HepG2 (cell line): ENCODE results near the gene NACC2. TPM values are rescaled to one million over a fixed set of nuclear protein-coding genes. Genes with fewer than 3 reads are reported as not detected.
A peak's percentile ranks its signal among the peaks of the same experiment; 100 is the strongest.

Source experiments
- ATAC-seq: fragments of 200-7000 bp; cut with Tn5 transposase; 3 replicates; pipeline ENCODE4 v1.9.1; 2020; ENCODE audit warnings: mild to moderate bottlenecking, moderate library complexity
- BruUV-seq: library from RNA; stranded (reverse); fragments of 400-500 nt; replicated peaks from 2 replicates; lab custom pipeline; 2021; lab: Mats Ljungman, UMichigan
- CTCF ChIA-PET: fragments of 300-600 bp; formaldehyde crosslinking; extraction: SDS; loops from one replicate; lab custom pipeline; 2021; ENCODE audit warnings: low total read pairs, inconsistent platforms, low intra/inter-chr PET ratio; lab: Yijun Ruan, JAX
- POLR2A ChIA-PET: fragments of 350-600 bp; sonication (Branson Sonifier 250); formaldehyde crosslinking; loops from one replicate; lab custom pipeline; 2020; ENCODE audit warnings: antibody characterized with exemption, inconsistent platforms; lab: Yijun Ruan, JAX
- DNase-seq: peaks from one replicate; pipeline ENCODE4 v3.0.0-alpha.2; 2015; ENCODE audit warnings: low spot score
- FAIRE-seq: peaks from 3 replicates; lab custom pipeline; 2011; peaks lifted over from hg19 to GRCh38; lab: Jason Lieb, UNC
- H2AFZ ChIP-seq: one replicate; pipeline ENCODE4 v1.6.1; 2011; ENCODE audit warnings: low read length, inconsistent platforms
- H3K27ac ChIP-seq: fragments of 300-600 bp; 3 replicates; pipeline ENCODE4 v1.8.0; 2011; ENCODE audit warnings: mixed run types, mild to moderate bottlenecking, mixed read lengths, low read length, inconsistent platforms; ENCODE audit not compliant: insufficient read depth; ENCODE audit errors: extremely low read length
- H3K27me3 ChIP-seq, 2 experiments: fragments of 200-600 bp in 1 of 2; 2 replicates in 1 of 2; 3 replicates in 1 of 2; pipeline versions ENCODE4 v1.6.0 to v1.8.0; 2011; ENCODE audit warnings: low read length in 2 of 2, mild to moderate bottlenecking in 2 of 2, moderate library complexity in 2 of 2, inconsistent platforms in 1 of 2; ENCODE audit not compliant: insufficient read depth in 2 of 2, control insufficient read depth in 1 of 2
- H3K36me3 ChIP-seq, 2 experiments: fragments of 200-600 bp in 1 of 2; replicated peaks in 1 of 2; 2 replicates in 1 of 2; 3 replicates in 1 of 2; pipeline versions ENCODE4 v1.5.1 to v1.8.0; 2011; ENCODE audit warnings: low read length in 2 of 2, inconsistent platforms in 1 of 2; ENCODE audit not compliant: insufficient read depth in 2 of 2, control insufficient read depth in 1 of 2
- H3K4me1 ChIP-seq: 2 replicates; pipeline ENCODE4 v1.5.1; 2012; ENCODE audit warnings: low read length, inconsistent platforms; ENCODE audit not compliant: insufficient read depth
- H3K4me2 ChIP-seq: 2 replicates; pipeline ENCODE4 v1.6.0; 2011; ENCODE audit warnings: low read depth, low read length, inconsistent platforms
- H3K4me3 ChIP-seq, 3 experiments: fragments of 200-600 bp in 1 of 3; sonication (generic), shearing (Covaris generic) in 1 of 3; replicated peaks in 1 of 3; 2 replicates each; pipeline ENCODE4 v1.5.1; 2011 to 2016; ENCODE audit warnings: low read length in 3 of 3, inconsistent platforms in 2 of 3, low read depth in 2 of 3, mild to moderate bottlenecking in 2 of 3, control low read depth in 1 of 3, mixed read lengths in 1 of 3; ENCODE audit not compliant: insufficient read depth in 1 of 3
- H3K79me2 ChIP-seq: one replicate; pipeline ENCODE4 v1.6.1; 2011; ENCODE audit warnings: low read length, inconsistent platforms; ENCODE audit not compliant: insufficient read depth
- H3K9ac ChIP-seq: 2 replicates; pipeline ENCODE4 v1.6.0; 2011; ENCODE audit warnings: mild to moderate bottlenecking, low read depth, low read length, inconsistent platforms; ENCODE audit not compliant: insufficient read depth
- H3K9me3 ChIP-seq: 2 replicates; pipeline ENCODE4 v1.5.1; 2012; ENCODE audit warnings: mild to moderate bottlenecking, low read length
- H4K20me1 ChIP-seq: 2 replicates; pipeline ENCODE4 v1.6.0; 2011; ENCODE audit warnings: inconsistent platforms, mild to moderate bottlenecking, low read length, moderate library complexity; ENCODE audit not compliant: insufficient read depth
- HNRNPUL1 ChIP-seq: fragments of 200-400 bp; formaldehyde crosslinking; IDR thresholded peaks from 2 replicates; pipeline ENCODE4 v1.6.1; 2017; ENCODE audit warnings: low read depth, mild to moderate bottlenecking, low read length, moderate library complexity
- LBX2 ChIP-seq: sonication (generic); formaldehyde crosslinking; IDR thresholded peaks from 2 replicates; pipeline ENCODE4 v1.5.0; 2020; ENCODE audit warnings: missing genetic modification reagents, mild to moderate bottlenecking, borderline replicate concordance
- MATR3 ChIP-seq: sonication (generic); formaldehyde crosslinking; IDR thresholded peaks from 2 replicates; pipeline ENCODE4 v1.4.0; 2020; ENCODE audit warnings: missing genetic modification reagents
- MED1 ChIP-seq: sonication (generic); formaldehyde crosslinking; IDR thresholded peaks from 2 replicates; pipeline ENCODE4 v1.4.0; 2020; ENCODE audit warnings: missing genetic modification reagents
- POLR2AphosphoS2 ChIP-seq: IDR thresholded peaks from 2 replicates; pipeline ENCODE4 v1.6.1; 2011; ENCODE audit warnings: low read depth, low read length, improper control_type of control experiment
- RFX5 ChIP-seq: IDR thresholded peaks from 2 replicates; pipeline ENCODE4 v1.6.1; 2011; ENCODE audit warnings: low read depth, low read length, improper control_type of control experiment
- SMAD3 ChIP-seq: sonication (generic); formaldehyde crosslinking; IDR thresholded peaks from 2 replicates; pipeline ENCODE4 v1.4.0; 2020; ENCODE audit warnings: missing genetic modification reagents
- SP5 ChIP-seq: IDR thresholded peaks from 2 replicates; pipeline ENCODE4 v1.6.1; 2016; ENCODE audit warnings: low read depth, borderline replicate concordance
- THAP9 ChIP-seq: sonication (generic); formaldehyde crosslinking; IDR thresholded peaks from 2 replicates; pipeline ENCODE4; 2020; ENCODE audit warnings: missing genetic modification reagents, mild to moderate bottlenecking, borderline replicate concordance
- ZBTB7B ChIP-seq: sonication (generic); formaldehyde crosslinking; IDR thresholded peaks from 2 replicates; pipeline ENCODE4 v1.4.0; 2020; ENCODE audit warnings: missing genetic modification reagents
- ZEB1 ChIP-seq: IDR thresholded peaks from 2 replicates; pipeline ENCODE4 v1.6.1; 2012; ENCODE audit warnings: mild to moderate bottlenecking, low read depth, inconsistent platforms; ENCODE audit not compliant: insufficient replicate concordance
- ZFP1 ChIP-seq: IDR thresholded peaks from 2 replicates; pipeline ENCODE4 v1.6.1; 2016
- ZNF569 ChIP-seq: sonication (generic); formaldehyde crosslinking; IDR thresholded peaks from 2 replicates; pipeline ENCODE4 v1.5.0; 2020; ENCODE audit warnings: mild to moderate bottlenecking, missing genetic modification reagents, moderate library complexity, borderline replicate concordance
- ZNF572 ChIP-seq: sonication (generic); formaldehyde crosslinking; IDR thresholded peaks from 2 replicates; pipeline ENCODE4 v1.5.1; 2020; ENCODE audit warnings: mild to moderate bottlenecking, missing genetic modification reagents
- WGBS: methylation state at CpG from one replicate; pipeline ENCODE4 v1.1.6; 2017; ENCODE audit warnings: low lambda C conversion rate; 5-methylcytosine and 5-hydroxymethylcytosine counted together
- in situ Hi-C: cut with HindIII; loops from 2 replicates; pipeline ENCODE4 v1.10.0; 2017; ENCODE audit warnings: low pct_unique_long_range_greater_than_20kb; ENCODE audit not compliant: extremely low pct_ligation_motif_present
- intact Hi-C: fragments of 100-400 bp; cut with micrococcal nuclease; formaldehyde crosslinking; loops from one replicate; pipeline ENCODE4 v1.10.0; 2022; ENCODE audit not compliant: unreplicated experiment
- polyA plus RNA-seq, 8 experiments: library from polyadenylated mRNA; depleted of rRNA in 3 of 8; stranded (reverse) in 7 of 8; unstranded in 1 of 8; fragments of >200 nt; fragmentation: Illumina TruSeq in 4 of 8; extraction: Trizol in 4 of 8; gene quantifications; 2 replicates each; pipeline versions ENCODE4 v1.2.1 to v1.2.3, GENCODE V29; 2011 to 2016; ENCODE audit warnings: low read depth in 4 of 8, missing spikeins in 1 of 8, mixed read lengths in 1 of 8; ENCODE audit not compliant: insufficient read depth in 1 of 8
- total RNA-seq, 5 experiments: library from RNA; depleted of rRNA; stranded (reverse); fragments of >200 nt; fragmentation: Illumina TruSeq; extraction: Trizol; gene quantifications; 2 replicates each; pipeline ENCODE4 v1.2.3, GENCODE V29; 2016; ENCODE audit warnings: low read depth in 1 of 5
- TF ChIP-seq, protein P1 (sequence below): sonication (generic); formaldehyde crosslinking; IDR thresholded peaks from 2 replicates; pipeline ENCODE4 v1.5.0; 2020; ENCODE audit warnings: mild to moderate bottlenecking, missing genetic modification reagents, moderate library complexity
- TF ChIP-seq, protein P2 (sequence below): sonication (generic); formaldehyde crosslinking; IDR thresholded peaks from 2 replicates; pipeline ENCODE4 v1.5.1; 2020; ENCODE audit warnings: missing genetic modification reagents, mild to moderate bottlenecking, borderline replicate concordance
- TF ChIP-seq, protein P3 (sequence below): sonication (generic); formaldehyde crosslinking; IDR thresholded peaks from 2 replicates; pipeline ENCODE4 v1.4.0; 2020; ENCODE audit warnings: missing genetic modification reagents, low read depth, mild to moderate bottlenecking, borderline replicate concordance

The NACC2 gene
- total and polyA plus RNA-seq, 2 of the 13 experiments (the other 11 are each of a cell fraction or from before 2014, with no cell fraction given): 5.9 to 12.3 TPM

- Histone ChIP-seq H3K27ac (peak within 1 kb of the TSS; percentile 69), H2AFZ (peak within 1 kb of the TSS; percentile 64), H3K27me3 (peaks cover 6 to 25% of the 10 kb centered on the region in 2 experiments; a peak in 3 of 5 replicates), H3K9me3 (no peaks in the 10 kb centered on the region), H3K4me3 (peak within 1 kb of the TSS; percentile 90 to 98 (median 92)), H3K4me2 (peak within 1 kb of the TSS; percentile 97), H3K36me3 (0 out of 5 replicates have a peak, but pooled peaks cover 0 to 2% of the 10 kb centered on the region in 2 experiments), H3K79me2 (peaks cover 36% of the 10 kb centered on the region), H3K4me1 (peaks cover 34% of the 10 kb centered on the region), H3K9ac (peak within 1 kb of the TSS; percentile 78), H4K20me1 (peaks cover 3% of the 10 kb centered on the region; the same call in 1 of the 2 replicates)
- 0% methylated on average over 15 of the region's 53 CpGs for WGBS
- BruUV-seq: no TSS peak
- ChIA-PET CTCF (no interaction called here), POLR2A (interaction anchor here (1.5 to 2.1 kb wide), 3 partner anchors 33 to 158 kb away, joined by 3 to 6 read pairs (median 6); no protein-coding TSS in a partner anchor)
- peak; percentile 59 for FAIRE-seq
- intact Hi-C loops: no loop called here
- in situ Hi-C loops: loop anchor here (10.0 kb wide), 1 partner anchor 144 kb away; no protein-coding TSS in a partner anchor
- peak; percentile 87 for DNase-seq
- ATAC-seq: peak; percentile 81
- TF ChIP-seq RFX5: peak; percentile 27; the same call in 1 of the 2 replicates
- no peak for TF ChIP-seq POLR2AphosphoS2
- no peak for TF ChIP-seq ZNF572 (CRISPR knock-in tag)
- TF ChIP-seq ZEB1: no peak
- no peak for TF ChIP-seq LBX2 (CRISPR knock-in tag)
- TF ChIP-seq HNRNPUL1: no peak
- no peak for TF ChIP-seq MATR3
- TF ChIP-seq SMAD3 (CRISPR knock-in tag): no peak
- 0 out of 2 replicates have a peak, but pooled peaks have one; percentile 20 for TF ChIP-seq MED1 (CRISPR knock-in tag)
- no peak for TF ChIP-seq ZBTB7B (CRISPR knock-in tag)
- no peak for TF ChIP-seq THAP9 (CRISPR knock-in tag)
- TF ChIP-seq, protein P1, sequence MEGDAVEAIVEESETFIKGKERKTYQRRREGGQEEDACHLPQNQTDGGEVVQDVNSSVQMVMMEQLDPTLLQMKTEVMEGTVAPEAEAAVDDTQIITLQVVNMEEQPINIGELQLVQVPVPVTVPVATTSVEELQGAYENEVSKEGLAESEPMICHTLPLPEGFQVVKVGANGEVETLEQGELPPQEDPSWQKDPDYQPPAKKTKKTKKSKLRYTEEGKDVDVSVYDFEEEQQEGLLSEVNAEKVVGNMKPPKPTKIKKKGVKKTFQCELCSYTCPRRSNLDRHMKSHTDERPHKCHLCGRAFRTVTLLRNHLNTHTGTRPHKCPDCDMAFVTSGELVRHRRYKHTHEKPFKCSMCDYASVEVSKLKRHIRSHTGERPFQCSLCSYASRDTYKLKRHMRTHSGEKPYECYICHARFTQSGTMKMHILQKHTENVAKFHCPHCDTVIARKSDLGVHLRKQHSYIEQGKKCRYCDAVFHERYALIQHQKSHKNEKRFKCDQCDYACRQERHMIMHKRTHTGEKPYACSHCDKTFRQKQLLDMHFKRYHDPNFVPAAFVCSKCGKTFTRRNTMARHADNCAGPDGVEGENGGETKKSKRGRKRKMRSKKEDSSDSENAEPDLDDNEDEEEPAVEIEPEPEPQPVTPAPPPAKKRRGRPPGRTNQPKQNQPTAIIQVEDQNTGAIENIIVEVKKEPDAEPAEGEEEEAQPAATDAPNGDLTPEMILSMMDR: peak; percentile 62
- no peak for TF ChIP-seq ZFP1 (CRISPR knock-in tag)
- no peak for TF ChIP-seq ZNF569
- no peak for TF ChIP-seq SP5 (CRISPR knock-in tag)
- TF ChIP-seq, protein P2, sequence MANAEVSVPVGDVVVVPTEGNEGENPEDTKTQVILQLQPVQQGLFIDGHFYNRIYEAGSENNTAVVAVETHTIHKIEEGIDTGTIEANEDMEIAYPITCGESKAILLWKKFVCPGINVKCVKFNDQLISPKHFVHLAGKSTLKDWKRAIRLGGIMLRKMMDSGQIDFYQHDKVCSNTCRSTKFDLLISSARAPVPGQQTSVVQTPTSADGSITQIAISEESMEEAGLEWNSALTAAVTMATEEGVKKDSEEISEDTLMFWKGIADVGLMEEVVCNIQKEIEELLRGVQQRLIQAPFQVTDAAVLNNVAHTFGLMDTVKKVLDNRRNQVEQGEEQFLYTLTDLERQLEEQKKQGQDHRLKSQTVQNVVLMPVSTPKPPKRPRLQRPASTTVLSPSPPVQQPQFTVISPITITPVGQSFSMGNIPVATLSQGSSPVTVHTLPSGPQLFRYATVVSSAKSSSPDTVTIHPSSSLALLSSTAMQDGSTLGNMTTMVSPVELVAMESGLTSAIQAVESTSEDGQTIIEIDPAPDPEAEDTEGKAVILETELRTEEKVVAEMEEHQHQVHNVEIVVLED: peak; percentile 89
- TF ChIP-seq, protein P3, sequence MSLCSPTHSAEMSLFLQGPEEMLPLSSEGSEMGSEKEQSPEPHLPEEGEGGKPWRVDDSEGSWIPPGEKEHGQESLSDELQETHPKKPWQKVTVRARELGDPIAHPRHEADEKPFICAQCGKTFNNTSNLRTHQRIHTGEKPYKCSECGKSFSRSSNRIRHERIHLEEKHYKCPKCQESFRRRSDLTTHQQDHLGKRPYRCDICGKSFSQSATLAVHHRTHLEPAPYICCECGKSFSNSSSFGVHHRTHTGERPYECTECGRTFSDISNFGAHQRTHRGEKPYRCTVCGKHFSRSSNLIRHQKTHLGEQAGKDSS (CRISPR knock-in tag): 0 out of 2 replicates have a peak, but pooled peaks have one; percentile 32
These were observed 133.8 kb downstream of the NACC2 start, which contains the start of gene UBAC1 for GRCh38 chr9:135961277-135961715. TSS of gene UBAC1 (minus strand) at chr9:135961373. CDS start at chr9:135961162, 211 bp downstream.
